ENCODE data around the gene VRK3. TPM values are rescaled to one million over a fixed set of nuclear protein-coding genes. Genes with fewer than 3 reads are reported as not detected.

The VRK3 gene
- total RNA-seq, 4 donors from 2014 or later: 14.4 to 43.0 (median 27.6) TPM

DNA sequence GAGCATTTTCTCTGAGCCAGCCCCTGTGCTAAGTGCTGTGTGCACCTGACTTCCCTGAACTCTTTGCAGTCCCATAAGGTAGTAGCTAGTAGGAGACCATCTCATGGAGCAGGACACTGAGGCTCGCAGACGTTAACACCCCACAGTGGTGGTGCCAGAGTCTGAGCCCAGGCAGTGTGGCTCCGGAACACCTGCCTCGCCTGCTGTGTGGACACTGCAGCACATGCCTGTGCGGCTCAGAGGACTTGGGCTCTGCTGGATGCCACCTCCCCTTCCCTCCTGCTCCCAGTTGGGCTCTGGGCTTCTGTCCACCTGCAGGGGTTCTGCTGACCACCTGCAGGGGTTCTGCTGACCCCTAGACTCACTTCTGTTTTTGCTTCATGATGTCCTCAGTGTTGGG lies 37.2 kb downstream of the VRK3 start:
- DNase-seq (ENCODE audit: low spot score) (no peak), ATAC-seq (ENCODE audit: low FRiP score) (no peak)
- TF ChIP-seq, protein P1, sequence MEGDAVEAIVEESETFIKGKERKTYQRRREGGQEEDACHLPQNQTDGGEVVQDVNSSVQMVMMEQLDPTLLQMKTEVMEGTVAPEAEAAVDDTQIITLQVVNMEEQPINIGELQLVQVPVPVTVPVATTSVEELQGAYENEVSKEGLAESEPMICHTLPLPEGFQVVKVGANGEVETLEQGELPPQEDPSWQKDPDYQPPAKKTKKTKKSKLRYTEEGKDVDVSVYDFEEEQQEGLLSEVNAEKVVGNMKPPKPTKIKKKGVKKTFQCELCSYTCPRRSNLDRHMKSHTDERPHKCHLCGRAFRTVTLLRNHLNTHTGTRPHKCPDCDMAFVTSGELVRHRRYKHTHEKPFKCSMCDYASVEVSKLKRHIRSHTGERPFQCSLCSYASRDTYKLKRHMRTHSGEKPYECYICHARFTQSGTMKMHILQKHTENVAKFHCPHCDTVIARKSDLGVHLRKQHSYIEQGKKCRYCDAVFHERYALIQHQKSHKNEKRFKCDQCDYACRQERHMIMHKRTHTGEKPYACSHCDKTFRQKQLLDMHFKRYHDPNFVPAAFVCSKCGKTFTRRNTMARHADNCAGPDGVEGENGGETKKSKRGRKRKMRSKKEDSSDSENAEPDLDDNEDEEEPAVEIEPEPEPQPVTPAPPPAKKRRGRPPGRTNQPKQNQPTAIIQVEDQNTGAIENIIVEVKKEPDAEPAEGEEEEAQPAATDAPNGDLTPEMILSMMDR (IDR thresholded peaks at IDR 0.05): no peak

GRCh38 chr19:49987159-49987698 lies 37.9 kb downstream of the VRK3 start:
- TF ChIP-seq, protein P1 (IDR thresholded peaks at IDR 0.05): no peak
- DNase-seq (ENCODE audit: low spot score) (peak; percentile 80), ATAC-seq (ENCODE audit: low FRiP score) (peak; percentile 55)

DNA sequence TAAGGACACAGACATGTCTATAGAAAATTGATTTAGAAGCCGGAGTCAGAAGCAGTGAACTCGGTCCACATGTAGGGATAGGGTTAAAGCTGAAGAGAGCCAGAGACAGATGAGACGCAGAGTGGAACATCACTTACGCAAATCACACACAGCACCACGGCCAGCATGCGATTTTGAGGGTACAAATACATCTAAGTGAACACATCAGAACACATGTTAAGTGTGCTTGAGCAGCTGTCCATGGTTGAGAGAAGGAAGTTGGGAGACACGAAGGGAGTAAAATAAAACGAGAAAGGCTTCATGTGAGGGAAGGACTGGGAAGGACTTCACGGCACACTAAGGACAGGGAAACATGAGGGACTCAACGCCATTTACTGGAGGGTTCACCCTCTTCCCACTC lies 38.8 kb downstream of the VRK3 start:
- TF ChIP-seq, protein P1 (IDR thresholded peaks at IDR 0.05): no peak
- ATAC-seq (ENCODE audit: low FRiP score) (no peak), DNase-seq (ENCODE audit: low spot score) (no peak)

GRCh38 chr19:49985871-49986270 lies 39.3 kb downstream of the VRK3 start:
- ATAC-seq (ENCODE audit: low FRiP score) (no peak), DNase-seq (ENCODE audit: low spot score) (no peak)
- TF ChIP-seq, protein P1 (IDR thresholded peaks at IDR 0.05): no peak

GRCh38 chr19:49984491-49984890 lies 40.7 kb downstream of the VRK3 start:
- ATAC-seq (ENCODE audit: low FRiP score) (no peak), DNase-seq (ENCODE audit: low spot score) (no peak)
- TF ChIP-seq, protein P1 (IDR thresholded peaks at IDR 0.05): no peak

DNA sequence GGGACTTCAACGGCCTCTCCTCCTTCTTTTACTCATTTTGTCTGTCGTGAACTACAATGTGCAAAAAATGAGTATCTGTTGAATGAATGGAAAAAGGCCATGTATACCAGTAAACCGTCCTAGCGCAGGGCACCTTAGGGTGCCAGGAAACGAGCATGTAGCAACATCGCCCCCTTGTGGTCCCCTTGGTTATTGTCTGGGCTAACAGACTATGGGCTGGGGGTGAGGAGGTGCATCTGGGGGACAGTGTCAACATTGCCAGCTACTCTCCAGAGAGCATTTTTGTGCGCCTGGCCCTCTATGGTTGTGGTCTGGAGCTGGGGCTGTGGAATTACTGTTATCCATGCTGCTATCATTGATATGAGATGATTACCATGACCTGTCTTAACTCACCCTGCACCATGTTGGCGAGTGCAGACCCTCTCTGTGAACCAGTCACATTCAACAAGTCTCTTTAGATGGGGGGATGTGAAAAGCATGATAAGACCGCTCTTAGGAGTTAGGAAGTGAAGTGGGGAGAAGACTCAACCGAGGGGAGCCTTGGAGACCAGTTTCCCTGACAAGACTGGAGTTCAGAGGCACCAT lies 41.4 kb downstream of the VRK3 start:
- DNase-seq (ENCODE audit: low spot score): peak; percentile 75
- peak; percentile 37 for ATAC-seq (ENCODE audit: low FRiP score)
- TF ChIP-seq, protein P1 (IDR thresholded peaks at IDR 0.05): peak in 1 of 3 donors; percentile 9
